ENCODE results near the gene ITGB3.

Gene ITGB3

GRCh38 chr17:47230864-47231263, 22.8 kb upstream of the ITGB3 start:
- DNase-seq (ENCODE audit: low read depth), result no peak
- no peak for TF ChIP-seq CTCF (IDR thresholded peaks at IDR 0.05; ENCODE audit: control insufficient read depth, extremely low read depth, insufficient read depth)
- H3K4me3 ChIP-seq (ENCODE audit: low read depth, low read length), result no peak overlapping the region

GRCh38 chr17:47231334-47231733, 22.3 kb upstream of the ITGB3 start:
- no peak for DNase-seq (ENCODE audit: low read depth)
- TF ChIP-seq CTCF (IDR thresholded peaks at IDR 0.05; ENCODE audit: control insufficient read depth, extremely low read depth, insufficient read depth), result no peak
- no peak overlapping the region for H3K4me3 ChIP-seq (ENCODE audit: low read depth, low read length)

GRCh38 chr17:47231866-47232265, 21.8 kb upstream of the ITGB3 start:
- H3K4me3 ChIP-seq (ENCODE audit: low read depth, low read length), result no peak overlapping the region
- TF ChIP-seq CTCF (IDR thresholded peaks at IDR 0.05; ENCODE audit: control insufficient read depth, extremely low read depth, insufficient read depth), result no peak
- DNase-seq (ENCODE audit: low read depth), result no peak

- no peak overlapping the region for H3K4me3 ChIP-seq (ENCODE audit: low read depth, low read length)
- no peak for TF ChIP-seq CTCF (IDR thresholded peaks at IDR 0.05; ENCODE audit: control insufficient read depth, extremely low read depth, insufficient read depth)
- DNase-seq (ENCODE audit: low read depth), result no peak
Observed at GRCh38 chr17:47232465-47232864, 21.2 kb upstream of the ITGB3 start.

GRCh38 chr17:47235506-47235905, 18.1 kb upstream of the ITGB3 start:
- DNase-seq (ENCODE audit: low read depth), result no peak
- H3K4me3 ChIP-seq (ENCODE audit: low read depth, low read length), result no peak overlapping the region
- TF ChIP-seq CTCF (IDR thresholded peaks at IDR 0.05; ENCODE audit: control insufficient read depth, extremely low read depth, insufficient read depth), result no peak

- H3K4me3 ChIP-seq (ENCODE audit: low read depth, low read length), result no peak overlapping the region
- no peak for TF ChIP-seq CTCF (IDR thresholded peaks at IDR 0.05; ENCODE audit: control insufficient read depth, extremely low read depth, insufficient read depth)
- DNase-seq (ENCODE audit: low read depth), result no peak
Observed at GRCh38 chr17:47235923-47236322, 17.7 kb upstream of the ITGB3 start.

- no peak for DNase-seq (ENCODE audit: low read depth)
- no peak overlapping the region for H3K4me3 ChIP-seq (ENCODE audit: low read depth, low read length)
- no peak for TF ChIP-seq CTCF (IDR thresholded peaks at IDR 0.05; ENCODE audit: control insufficient read depth, extremely low read depth, insufficient read depth)
Observed at GRCh38 chr17:47237841-47238240, 15.8 kb upstream of the ITGB3 start.
